GM21576 (cell line): ENCODE data around the gene GSC2.
A peak's percentile ranks its signal among the peaks of the same experiment; 100 is the strongest.

ENCODE experiments used
- ATAC-seq: cut with Tn5 transposase; IDR thresholded peaks from one replicate; pipeline ENCODE4 v1.9.1; 2021; ENCODE audit warnings: mild to moderate bottlenecking, moderate library complexity; ENCODE audit not compliant: unreplicated experiment

The GSC2 gene

DNA sequence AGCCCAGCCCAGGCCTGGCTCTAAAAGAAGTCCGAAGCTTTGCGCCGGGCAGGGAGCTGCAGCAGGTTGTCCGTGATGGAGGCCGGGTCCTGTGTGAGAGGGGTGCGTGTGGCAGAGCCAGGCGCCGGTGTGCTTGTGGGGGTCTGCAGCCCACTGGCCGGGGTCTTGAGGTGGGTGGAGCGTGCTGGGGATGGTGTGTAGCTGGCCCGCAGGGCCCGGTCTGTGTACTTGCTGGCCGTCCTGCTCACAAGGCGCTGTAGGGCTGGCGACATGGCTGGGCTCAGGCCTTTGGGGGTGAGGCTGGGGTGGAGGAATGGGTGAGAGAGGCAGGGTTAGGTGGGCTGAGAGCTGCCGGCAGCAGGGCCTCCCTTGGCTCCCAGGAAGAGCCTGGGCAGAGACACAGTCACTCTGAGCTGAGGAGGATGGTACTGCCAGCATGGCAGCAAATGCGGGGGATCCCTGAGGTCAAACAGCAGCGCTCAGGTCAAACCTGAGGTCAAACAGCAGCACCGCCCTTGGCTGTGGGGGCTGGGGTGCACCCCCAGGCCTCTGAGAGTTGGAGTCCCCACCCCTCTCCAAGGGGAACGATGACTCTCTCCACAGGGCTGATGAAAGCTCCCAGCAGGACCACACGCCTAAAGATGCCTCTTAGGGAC, 15.8 kb downstream of the GSC2 start:
- no peak for ATAC-seq

DNA sequence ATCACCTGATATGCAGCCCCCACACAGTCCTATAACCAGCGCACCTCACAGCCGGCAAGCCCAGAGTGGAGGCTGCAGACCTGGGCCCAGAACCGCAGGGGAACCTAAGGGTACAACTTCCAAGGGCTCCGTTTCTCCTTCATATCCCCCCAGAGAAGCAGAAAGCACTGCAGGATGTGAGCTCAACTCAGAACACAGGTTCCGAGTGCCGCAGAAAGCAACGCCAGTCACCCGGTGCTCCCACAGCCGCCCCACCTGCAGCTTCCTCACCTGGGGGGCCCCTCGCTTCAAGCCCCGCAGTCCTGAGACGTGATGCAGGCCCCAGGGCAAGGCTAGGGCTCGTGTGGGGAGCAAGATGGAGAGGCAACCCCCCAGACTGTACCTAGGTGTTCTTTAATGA, 16.5 kb downstream of the GSC2 start:
- ATAC-seq, result no peak

DNA sequence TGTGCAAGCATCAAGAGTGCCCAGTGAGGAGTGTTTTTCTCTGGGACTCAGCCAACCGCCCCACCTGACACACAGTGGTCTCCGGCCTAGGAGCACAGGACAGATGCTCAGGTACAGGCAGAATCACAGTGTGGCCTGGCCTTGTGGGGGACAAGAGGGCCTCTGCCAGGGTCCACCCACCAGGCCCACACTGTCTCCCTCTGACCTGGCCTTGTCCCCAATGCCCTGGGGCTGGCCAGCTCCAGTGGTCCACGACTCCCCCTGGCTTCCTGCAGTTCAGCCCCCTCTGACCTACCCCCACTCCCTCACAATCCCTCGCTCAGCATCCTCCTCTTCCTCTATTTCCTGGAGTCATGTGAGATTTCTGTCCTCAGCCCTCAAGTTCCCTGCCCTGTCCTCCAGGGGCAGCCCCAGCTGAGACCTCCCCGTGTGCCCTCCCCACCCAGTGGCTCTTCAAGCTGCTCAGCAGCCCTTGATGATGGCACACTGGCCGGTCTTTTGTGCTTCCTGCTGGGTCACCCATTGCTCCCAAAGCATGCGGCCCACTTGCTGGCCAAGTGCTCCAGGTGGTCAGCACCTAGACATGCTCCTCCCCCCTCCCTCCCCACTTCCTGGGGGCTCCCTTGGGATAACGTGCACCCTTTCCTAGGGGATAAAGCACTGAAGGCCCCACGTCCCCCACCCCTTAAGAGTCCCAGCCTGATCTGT, 17.2 kb downstream of the GSC2 start:
- ATAC-seq, result no peak

DNA sequence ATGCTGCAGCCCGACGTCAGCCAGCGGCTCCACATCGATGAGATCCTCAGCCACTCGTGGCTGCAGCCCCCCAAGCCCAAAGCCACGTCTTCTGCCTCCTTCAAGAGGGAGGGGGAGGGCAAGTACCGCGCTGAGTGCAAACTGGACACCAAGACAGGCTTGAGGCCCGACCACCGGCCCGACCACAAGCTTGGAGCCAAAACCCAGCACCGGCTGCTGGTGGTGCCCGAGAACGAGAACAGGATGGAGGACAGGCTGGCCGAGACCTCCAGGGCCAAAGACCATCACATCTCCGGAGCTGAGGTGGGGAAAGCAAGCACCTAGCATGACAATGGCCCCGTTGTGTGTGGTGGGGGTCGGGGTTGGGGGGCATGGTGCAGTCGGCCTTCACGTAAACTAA, 17.9 kb downstream of the GSC2 start:
- ATAC-seq, result no peak

DNA sequence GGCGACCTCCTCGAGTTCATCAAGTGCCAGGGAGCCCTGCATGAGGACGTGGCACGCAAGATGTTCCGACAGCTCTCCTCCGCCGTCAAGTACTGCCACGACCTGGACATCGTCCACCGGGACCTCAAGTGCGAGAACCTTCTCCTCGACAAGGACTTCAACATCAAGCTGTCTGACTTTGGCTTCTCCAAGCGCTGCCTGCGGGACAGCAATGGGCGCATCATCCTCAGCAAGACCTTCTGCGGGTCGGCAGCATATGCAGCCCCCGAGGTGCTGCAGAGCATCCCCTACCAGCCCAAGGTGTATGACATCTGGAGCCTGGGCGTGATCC, 18.4 kb downstream of the GSC2 start:
- ATAC-seq, result no peak

DNA sequence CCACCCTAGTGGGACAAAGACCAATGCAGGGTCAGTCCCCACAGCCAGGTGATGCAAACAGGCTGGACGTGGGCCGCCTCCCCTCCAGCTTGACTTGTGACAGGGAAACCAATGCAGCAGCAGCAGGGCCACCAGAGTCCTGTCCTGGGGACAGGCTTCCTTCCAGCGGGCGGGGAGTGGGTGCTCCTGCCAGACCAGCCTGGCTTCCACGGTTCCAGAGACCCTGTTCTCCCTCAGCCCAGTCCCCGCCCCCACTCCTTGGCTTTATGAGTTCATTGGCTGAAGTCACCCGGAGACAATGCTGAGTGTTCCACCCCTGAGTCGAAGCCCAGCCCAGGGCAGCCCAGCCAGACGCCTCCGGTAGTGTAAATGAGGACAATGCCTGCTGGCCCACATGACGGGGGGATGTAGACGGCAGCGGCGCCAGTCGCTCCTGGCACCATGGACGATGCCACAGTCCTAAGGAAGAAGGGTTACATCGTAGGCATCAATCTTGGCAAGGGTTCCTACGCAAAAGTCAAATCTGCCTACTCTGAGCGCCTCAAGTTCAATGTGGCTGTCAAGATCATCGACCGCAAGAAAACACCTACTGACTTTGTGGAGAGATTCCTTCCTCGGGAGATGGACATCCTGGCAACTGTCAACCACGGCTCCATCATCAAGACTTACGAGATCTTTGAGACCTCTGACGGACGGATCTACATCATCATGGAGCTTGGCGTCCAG, 19.0 kb downstream of the GSC2 start, which contains the start of gene TSSK2:
Gene TSSK2, plus strand, starts transcription at position 350 of the 726 bp plus-strand sequence. Its CDS starts 92 bp downstream, at position 442.
- no peak for ATAC-seq

DNA sequence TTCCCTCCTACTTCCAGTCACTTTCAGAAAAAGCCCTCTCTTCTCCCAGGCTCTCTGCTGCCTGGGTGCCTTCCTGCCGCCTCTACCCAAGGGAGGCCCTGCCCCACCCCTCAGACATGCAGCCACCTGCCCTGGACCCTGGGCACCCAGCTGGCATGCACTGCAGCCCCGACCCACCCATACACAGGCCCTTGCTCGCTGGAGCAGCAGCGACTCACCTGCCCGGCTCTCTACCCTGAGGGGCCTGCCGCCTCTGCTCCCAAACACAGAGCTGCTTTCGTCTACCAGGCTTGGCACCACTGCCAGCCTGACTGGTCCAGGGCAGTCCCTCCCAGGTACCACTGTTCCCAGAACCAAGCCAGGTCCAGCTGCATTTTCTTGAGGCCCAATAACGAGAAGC, 20.2 kb downstream of the GSC2 start:
- no peak for ATAC-seq

DNA sequence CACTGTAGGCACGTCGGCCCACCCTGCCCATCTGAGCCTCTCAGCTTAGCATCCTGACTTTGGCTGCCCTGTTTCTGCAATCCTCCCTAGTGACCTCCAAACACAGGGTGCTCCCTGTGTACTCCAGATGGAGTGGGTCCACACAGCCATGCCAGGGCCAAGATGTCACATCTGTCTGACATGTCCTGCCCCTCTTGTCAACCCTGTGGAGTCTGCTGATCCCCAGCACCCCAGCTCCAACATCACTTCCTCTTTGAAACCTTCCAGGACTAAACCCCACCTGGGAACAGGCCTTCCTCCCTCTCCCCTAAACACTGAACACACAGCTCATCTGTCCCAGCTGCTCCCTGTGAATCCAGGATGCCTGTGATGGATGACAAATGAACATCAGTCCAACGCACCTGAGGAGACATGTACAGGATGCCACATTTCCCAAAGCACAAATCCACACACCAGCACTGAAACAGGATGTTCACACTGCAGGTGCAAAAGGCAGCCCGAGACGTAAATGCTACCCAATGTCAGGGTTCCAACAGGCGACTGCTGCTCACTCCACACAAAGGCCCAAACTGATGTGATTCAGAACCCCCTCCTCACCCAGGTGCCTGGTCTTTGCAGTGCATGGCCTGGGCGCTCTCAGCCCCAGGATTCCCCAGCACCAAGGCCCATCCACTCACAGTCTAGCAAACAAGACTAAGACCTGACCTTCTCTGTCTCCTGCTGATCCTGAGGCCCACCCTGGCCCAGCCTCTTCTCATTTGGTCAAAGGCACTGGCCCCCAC, 21.0 kb downstream of the GSC2 start:
- no peak for ATAC-seq

DNA sequence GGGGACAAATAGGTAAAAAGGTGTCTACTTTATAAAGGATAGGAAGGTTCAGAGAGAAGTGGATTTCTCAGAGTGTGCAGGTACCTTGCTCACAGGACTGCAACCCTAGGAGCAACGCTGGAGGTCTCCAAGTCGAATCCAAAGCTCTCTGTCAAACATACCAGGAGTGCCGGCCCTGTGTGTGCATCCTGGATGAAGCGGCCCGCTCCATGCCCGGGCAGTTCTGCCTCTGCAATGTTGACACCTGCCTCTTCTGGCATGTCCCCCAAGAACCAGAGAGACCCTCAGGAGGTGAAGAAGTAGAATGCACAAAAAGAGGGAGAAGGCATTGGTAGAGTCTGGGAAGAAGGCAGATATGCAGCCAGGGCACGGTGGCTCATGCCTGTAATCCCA, 22.1 kb downstream of the GSC2 start:
- ATAC-seq, result no peak

DNA sequence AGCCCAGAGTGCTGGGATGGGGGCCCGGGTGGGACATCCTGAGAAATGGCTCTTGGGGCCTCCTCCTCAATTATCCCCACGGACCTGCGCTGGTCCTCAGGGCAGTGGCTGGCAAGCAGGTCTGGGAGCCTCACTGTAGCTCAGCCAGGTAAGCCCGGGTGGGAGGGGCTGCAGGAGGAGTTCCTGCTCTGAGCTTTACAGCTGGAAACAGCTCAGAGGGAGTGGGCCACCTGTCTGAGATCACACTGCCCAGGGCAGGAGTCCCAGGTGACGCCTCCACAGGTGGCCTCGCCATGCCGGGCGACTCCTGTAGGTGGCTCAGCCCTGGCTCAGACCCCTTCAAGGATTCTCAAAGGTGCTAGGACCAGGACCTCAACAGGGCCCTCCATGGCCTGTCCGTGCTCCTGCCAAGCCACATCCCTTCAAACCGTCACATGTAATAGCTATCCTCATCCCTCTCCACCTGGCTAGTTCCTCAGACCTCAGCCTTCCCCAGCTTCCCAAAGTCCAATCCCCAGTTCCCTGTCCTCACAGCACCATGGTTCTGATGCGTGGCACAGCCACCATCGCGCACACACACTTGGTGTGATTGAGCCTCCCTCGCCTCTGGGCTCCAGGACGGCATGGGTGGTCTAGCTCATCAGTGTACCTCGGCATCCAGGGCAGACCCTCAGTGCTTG, 22.6 kb downstream of the GSC2 start:
- ATAC-seq, result no peak

DNA sequence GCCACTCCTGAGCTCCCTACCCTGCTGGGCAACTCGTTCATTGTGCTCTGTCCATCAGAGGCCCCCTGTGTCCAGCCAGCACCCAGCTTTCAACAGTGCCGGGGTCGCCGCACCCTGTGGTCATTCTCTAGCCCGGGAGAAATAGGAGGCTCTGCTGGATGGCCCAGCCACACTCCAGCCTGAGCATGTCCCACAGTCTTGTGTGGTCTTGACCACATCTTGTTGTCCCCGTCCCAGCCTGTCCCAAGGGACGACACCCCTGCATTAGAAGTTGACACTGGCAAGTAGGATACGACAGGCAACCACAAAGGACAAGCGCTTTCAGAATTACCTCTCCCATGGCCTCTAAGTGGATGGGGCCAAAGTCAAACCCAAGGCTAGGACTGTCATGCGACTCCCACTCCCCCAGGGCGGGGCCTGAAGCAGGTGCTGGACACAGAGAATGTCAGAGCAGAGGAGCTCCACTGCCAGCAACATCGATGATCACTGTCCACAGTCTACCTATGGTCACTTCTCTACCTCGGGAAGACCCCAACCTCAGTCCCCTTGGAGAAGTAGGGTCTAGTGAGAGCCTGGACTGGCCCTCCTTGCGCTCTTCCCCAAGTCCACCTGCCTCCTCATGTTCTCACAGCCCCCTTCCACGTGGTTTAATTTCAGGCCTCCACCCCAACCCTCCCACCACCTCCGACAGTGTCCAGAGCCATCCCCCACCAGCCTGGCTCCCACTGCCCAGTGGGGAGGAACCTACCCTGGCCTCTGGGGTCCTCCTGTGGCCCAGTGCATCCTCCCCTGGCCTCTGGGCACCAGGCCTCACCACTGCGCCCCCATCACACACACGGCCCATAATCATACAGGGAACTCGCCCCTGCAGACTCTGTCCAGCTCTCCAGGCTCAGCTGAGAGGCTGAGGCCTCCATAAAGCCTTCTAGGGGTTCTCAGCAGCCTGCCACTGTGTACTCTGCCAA, 23.5 kb downstream of the GSC2 start:
- no peak for ATAC-seq

DNA sequence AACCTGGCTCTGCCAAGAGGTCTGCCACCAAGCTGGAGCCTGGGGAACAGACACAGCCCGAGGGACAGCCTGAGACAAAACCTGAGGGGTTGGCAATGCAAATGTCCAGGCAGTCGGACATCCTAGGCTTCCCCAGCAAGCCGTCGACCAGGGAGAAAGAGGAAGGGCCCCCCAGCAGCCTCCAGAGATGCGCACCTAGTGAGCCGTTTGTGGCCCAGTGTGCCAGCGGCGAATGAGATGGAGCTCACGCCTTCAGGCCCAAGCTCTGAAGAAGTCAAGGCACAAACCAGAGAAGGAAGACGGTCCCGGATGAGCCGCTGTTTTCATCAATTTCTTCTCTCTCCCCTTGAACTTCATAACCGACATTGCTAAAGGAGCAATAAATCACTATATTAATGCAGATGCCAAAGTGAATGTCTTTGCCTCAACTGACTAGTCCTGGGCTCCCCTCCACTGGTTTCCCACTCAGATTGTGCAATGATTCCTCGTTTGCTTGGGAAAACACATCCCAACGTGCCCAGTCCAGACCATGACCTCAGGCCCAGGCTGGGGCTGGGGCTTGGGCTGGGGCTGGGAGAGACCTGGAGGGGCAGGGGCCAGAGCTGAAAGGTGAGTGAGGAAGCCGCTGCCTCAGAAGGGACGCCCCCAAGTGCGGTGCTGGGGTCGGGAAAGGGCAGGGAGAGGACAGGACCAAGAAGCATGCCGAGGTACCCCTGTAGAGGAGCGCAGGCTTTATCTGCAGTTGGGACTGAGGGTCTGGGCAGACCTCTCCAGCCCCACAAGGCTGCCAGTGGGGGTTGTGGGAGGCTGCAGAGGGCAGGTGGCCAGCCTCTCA, 24.4 kb downstream of the GSC2 start:
- no peak for ATAC-seq

DNA sequence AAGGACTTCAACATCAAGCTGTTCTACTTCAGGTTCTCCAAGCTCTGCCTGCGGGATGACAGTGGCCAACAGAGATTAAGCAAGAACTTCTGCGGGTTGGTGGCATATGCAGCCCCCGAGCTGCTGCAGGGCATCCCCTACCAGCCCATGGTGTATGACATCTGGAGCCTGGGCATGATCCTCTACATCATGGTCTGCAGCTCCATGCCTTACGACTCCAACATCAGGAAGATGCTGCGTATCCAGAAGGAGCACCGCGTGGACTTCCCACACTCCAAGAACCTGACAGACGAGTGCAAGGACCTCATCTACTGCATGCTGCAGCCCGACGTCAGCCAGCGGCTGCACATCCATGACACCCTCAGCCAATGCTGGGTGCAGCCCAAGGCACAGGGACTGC, 25.1 kb downstream of the GSC2 start:
- no peak for ATAC-seq

DNA sequence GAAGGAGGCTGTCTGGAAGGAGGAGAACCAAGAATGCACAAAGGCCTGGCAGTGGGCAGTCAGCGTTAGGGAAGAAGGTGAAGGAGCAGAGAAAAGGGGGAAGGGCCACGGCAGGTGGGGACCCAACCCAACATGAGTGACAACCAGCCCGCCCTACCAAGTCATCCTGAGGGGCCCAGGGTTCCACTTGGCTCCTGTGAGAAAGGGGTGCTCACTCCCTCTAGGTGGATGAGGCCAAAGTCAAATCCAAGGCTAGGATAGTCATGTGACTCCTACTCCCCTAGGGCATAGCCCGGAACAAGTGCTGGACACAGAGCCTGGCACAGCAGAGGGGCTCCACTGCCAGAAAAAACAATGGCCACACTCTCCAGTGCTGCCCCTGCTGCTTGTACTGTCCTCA, 25.7 kb downstream of the GSC2 start:
- ATAC-seq, result no peak

DNA sequence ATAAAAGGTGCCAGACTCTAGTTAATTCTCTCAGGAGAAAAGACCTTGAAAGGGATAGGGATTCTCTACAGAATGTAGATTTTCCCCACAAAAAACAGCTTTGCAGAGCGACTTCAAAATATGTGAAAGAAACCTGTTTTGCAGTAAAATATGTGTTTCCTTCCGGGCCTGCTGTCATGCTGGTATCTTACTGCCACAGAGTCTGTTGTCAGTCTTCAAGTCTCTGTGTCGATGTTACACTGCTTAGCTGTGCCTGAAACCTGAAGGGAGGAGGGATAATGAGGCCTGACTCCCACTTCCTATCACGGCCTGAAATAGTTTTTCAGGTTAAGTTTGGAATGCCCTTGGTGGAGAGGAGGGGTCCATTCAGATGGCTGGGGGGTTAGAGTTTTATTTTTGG, 26.2 kb downstream of the GSC2 start:
- no peak for ATAC-seq

DNA sequence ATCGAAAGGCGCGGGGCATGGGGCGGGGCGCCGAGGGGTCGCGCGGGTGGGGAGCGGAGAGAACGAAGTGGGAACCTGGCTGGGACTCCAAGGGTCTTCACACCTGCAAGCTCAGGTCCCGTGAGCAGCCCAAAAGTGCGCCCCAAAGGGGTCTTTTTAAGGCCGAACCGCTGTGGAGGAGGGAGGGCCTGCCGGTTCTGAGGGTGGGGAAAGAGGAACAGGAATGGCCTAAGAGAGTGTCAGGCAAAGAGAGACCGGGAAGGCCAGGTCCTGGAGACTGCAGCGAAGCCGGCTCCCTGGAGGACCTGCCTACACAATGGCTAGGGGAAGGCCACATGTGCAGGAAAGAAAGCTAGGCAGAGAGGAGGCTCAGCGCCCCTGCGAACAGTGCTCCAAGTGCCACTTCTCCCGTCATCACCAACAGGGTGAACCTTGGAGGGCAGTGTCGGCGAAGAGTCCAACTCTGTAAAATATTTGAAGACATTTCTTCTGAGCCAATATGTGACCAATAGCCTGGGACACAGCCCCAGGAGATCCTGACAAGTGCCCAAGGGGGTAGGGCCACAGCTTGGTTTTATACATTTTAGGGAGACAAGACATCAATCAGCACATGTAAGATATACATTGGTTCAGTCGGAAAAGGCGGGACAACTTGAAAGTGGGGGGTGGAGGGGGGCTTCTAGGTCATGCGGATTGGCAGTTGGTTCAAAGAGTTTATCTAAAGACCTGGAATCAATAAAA, 27.2 kb downstream of the GSC2 start:
- ATAC-seq, result no peak

DNA sequence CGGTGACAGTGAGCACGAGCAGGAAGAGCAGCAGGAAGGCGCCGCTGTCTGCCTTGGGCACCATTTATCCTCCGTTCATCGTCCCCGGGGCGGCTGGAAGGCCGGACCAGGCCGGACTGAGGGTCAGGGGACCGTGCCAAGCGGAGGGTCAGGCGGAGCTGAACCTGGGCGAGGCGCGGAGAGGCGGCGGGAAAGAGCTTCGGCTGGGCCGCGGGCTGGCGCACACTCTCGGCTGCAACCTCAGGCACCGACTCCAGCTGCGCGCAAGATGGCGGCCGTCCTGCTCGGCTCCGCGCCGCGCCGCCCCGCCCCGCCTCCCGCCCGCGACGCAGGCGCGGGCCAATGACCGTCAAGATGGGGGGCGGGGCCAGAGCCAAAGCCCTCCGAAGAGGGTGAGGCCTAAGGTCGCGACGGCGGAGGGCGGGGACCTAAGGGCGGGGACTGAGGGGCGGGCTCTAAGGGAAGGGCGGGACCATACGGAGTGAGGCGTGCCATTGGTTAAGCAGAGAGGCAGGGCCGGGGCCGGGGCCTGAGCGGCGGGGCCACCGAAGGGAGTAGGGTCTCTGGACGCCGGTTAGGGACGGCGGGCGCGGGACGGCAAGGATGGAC, 27.8 kb downstream of the GSC2 start, which contains the start of gene DGCR2:
Gene DGCR2, minus strand, starts transcription at position 270 of the 609 bp plus-strand sequence. Its CDS starts 206 bp downstream, at position 64.
- peak; percentile 70 for ATAC-seq
